Right ventricle myocardium inferior (tissue), 1 donor: ENCODE results near the gene CWC25. TPM values are rescaled to one million over a fixed set of nuclear protein-coding genes. Genes with fewer than 3 reads are reported as not detected.

ENCODE experiments used
- ATAC-seq: fragments of 200-7000 bp; cut with Tn5 transposase; one replicate; pipeline ENCODE4 v1.9.1; 2020; ENCODE audit warnings: mild to moderate bottlenecking, moderate library complexity
- DNase-seq: peaks from one replicate; pipeline ENCODE4 v3.0.0; 2021; ENCODE audit errors: missing footprints
- intact Hi-C: fragments of 100-400 bp; cut with DNase I; formaldehyde crosslinking; loops from one replicate; pipeline ENCODE4 v1.11.0; 2022
- microRNA-seq: library from miRNA; unstranded; fragments of <30 nt; microRNA quantifications from one replicate; pipeline ENCODE4 v1.2.0, GENCODE V29; 2020
- total RNA-seq: library from RNA; stranded (reverse); fragmentation: NEBNext Ultra II Directional; extraction: Animal tissue kit (Norgen Biotek cat#: 25700); gene quantifications from one replicate; pipeline ENCODE4 v1.2.1, GENCODE V29; 2021
- donor health status: DM: no; HTN: yes; CAD: no; lungs with severe emphysema.

CWC25 gene
- total RNA-seq, 1 donor from 2014 or later = 9.4 TPM

GRCh38 chr17:38751808-38752307, 73.3 kb downstream of the CWC25 start:
- ATAC-seq (peak; percentile 31), DNase-seq (peak; percentile 87)
- intact Hi-C loops = loop anchor here (5.0 kb wide), 2 partner anchors 45 to 115 kb away; partner anchors contain the start of gene PIP4K2B

- DNase-seq = no peak
- ATAC-seq = no peak
- intact Hi-C loops = loop anchor here (5.0 kb wide), 2 partner anchors 46 to 116 kb away; partner anchors contain the start of gene PIP4K2B
Observed at GRCh38 chr17:38751144-38751807, 73.8 kb downstream of the CWC25 start.

Small RNAs within 50 kb of the gene (microRNA-seq; reads per million reads assigned to microRNA genes)
- 1.1 reads per million for gene MIR4727

Other genes starting within 250 kb of the CWC25 start
- gene SRCIN1, start 219.4 kb downstream of the CWC25 start, total RNA-seq = 1.4 TPM
- 0.51 TPM for gene EPOP, start 150.4 kb downstream of the CWC25 start, total RNA-seq
- 71.1 TPM for gene MLLT6, start 120.0 kb downstream of the CWC25 start, total RNA-seq
- gene CISD3, start 95.0 kb downstream of the CWC25 start, total RNA-seq = 84.7 TPM
- gene PCGF2, start 77.0 kb downstream of the CWC25 start, total RNA-seq = 24.4 TPM
- 175 TPM for gene PSMB3, start 72.6 kb downstream of the CWC25 start, total RNA-seq
- gene PIP4K2B, start 25.8 kb downstream of the CWC25 start, total RNA-seq = 49.7 TPM
- gene RPL23, start 28.4 kb upstream of the CWC25 start, total RNA-seq = 897 TPM
- 38.5 TPM for gene LASP1, start 44.7 kb upstream of the CWC25 start, total RNA-seq
- gene FBXO47, start 142.1 kb upstream of the CWC25 start, total RNA-seq = not detected